BLaER1 (cell line): ENCODE data around the gene OARD1.

Experiments
- H3K27ac ChIP-seq: shearing (Covaris generic); formaldehyde crosslinking; 2 replicates; pipeline ENCODE4 v1.8.1; 2022
- H3K27me3 ChIP-seq: shearing (Covaris generic); formaldehyde crosslinking; 2 replicates; pipeline ENCODE4 v1.8.1; 2022
- H3K36me3 ChIP-seq: shearing (Covaris generic); formaldehyde crosslinking; 2 replicates; pipeline ENCODE4 v1.8.1; 2022
- H3K4me1 ChIP-seq: shearing (Covaris generic); formaldehyde crosslinking; 2 replicates; pipeline ENCODE4 v1.8.1; 2022
- H3K4me2 ChIP-seq: shearing (Covaris generic); formaldehyde crosslinking; 2 replicates; pipeline ENCODE4 v1.8.1; 2022
- H3K4me3 ChIP-seq: shearing (Covaris generic); formaldehyde crosslinking; 2 replicates; pipeline ENCODE4 v1.8.1; 2022
- H3K9ac ChIP-seq: shearing (Covaris generic); formaldehyde crosslinking; 2 replicates; pipeline ENCODE4 v1.8.1; 2022
- H3K9me3 ChIP-seq: shearing (Covaris generic); formaldehyde crosslinking; 2 replicates; pipeline ENCODE4 v1.8.1; 2022
- H4K20me1 ChIP-seq: shearing (Covaris generic); formaldehyde crosslinking; 2 replicates; pipeline ENCODE4 v1.8.1; 2022
- Cebpa-rat ChIP-seq: shearing (Covaris generic); IDR thresholded peaks from 2 replicates; pipeline ENCODE4 v1.8.1; 2022

OARD1 gene

DNA sequence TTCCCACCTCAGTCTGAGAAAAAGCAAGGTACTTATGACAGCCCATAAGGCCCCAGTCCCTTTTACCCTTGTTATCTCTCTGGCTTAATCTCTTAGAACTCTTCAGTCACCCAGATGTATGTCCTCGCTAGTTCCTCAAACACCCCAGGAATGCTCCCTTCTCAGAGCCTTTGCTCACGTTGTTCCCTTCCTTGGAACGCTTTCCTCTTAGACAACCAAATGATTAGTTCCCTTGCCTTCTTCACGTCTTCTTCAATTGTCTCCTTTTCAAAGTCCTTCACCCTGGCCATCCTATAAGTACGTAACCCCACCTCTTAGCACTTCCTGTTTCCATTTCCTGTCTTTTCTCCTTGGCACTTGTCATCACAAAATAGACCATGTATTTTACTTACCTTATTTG lies 20.3 kb downstream of the OARD1 start:
- Histone ChIP-seq H3K27ac (no peak overlapping the region), H3K4me2 (peak overlapping the region; percentile 84), H4K20me1 (no peaks in the 10 kb centered on the region), H3K4me3 (no peak overlapping the region), H3K27me3 (no peaks in the 10 kb centered on the region), H3K9me3 (no peaks in the 10 kb centered on the region), H3K36me3 (no peaks in the 10 kb centered on the region), H3K4me1 (peaks cover 67% of the 10 kb centered on the region), H3K9ac (no peak overlapping the region)
- no peak for TF ChIP-seq Cebpa-rat

DNA sequence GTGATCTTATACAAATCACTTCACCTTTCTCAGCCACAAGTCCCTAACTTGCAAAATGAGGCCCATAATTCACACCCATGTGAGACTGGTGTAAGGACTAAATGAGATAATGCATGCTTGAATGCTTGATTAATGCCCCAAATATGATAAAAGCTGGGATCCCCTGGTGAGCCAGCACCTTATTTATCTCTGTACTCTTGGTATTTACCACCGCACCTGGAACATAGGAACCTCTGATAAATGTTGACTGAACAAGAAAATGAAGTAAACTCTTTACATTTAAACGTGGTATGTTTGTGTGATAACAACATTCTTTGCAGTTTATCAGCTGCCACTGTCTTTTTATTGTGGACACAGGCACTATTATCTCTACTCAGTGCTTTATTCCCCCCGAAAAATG lies 21.6 kb downstream of the OARD1 start:
- H3K27me3 ChIP-seq = no peaks in the 10 kb centered on the region
- no peak overlapping the region for H3K9ac ChIP-seq
- no peaks in the 10 kb centered on the region for H3K36me3 ChIP-seq
- H3K4me2 ChIP-seq = no peak overlapping the region
- H3K4me3 ChIP-seq = no peak overlapping the region
- no peaks in the 10 kb centered on the region for H4K20me1 ChIP-seq
- no peaks in the 10 kb centered on the region for H3K9me3 ChIP-seq
- H3K4me1 ChIP-seq = peaks cover 55% of the 10 kb centered on the region
- no peak overlapping the region for H3K27ac ChIP-seq
- TF ChIP-seq Cebpa-rat = no peak

DNA sequence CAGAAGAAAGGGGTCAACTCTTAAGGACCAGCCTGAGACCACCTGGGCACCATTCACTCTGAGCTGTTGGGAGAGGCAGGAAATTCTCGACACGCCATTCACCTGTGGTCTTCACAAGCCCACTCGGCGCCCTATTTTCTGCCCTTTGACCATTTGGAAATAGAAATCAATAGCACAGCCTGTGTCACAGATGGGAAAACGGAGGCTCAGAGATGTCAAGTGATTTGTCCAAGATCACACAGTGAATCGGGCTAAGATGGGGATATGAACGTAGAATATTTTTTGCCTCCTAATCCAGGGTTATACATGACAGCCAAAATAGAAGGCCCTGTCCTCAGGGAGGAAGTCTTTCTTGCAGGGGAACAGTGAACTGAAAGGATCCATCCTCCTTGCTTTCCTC lies 22.2 kb downstream of the OARD1 start:
- Histone ChIP-seq H3K4me3 (no peak overlapping the region), H3K36me3 (no peaks in the 10 kb centered on the region), H3K27ac (no peak overlapping the region), H3K9me3 (no peaks in the 10 kb centered on the region), H3K27me3 (no peaks in the 10 kb centered on the region), H3K4me2 (peak overlapping the region; percentile 25), H3K9ac (no peak overlapping the region), H3K4me1 (peaks cover 50% of the 10 kb centered on the region), H4K20me1 (no peaks in the 10 kb centered on the region)
- TF ChIP-seq Cebpa-rat = no peak

DNA sequence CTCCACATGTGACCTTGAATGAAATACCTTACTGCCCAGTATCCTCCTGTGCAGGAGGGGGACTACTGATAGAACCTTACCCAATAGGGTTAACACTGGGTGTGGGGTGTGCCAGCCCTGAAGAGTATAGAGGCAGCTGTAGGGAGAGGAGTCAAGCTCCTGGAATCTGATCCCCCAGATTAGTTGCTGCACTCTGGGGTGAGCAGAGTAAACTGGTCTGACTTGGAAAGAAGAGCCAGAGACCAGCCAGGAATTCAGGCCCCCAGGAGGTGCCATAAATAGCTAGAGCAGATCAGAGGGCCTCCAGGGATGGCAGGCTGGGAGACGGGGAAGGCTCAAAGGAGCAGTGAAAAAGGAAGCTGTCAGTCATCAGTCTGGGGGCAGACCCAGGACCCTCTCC lies 22.6 kb downstream of the OARD1 start:
- no peaks in the 10 kb centered on the region for H3K27me3 ChIP-seq
- H3K27ac ChIP-seq = no peak overlapping the region
- no peaks in the 10 kb centered on the region for H3K36me3 ChIP-seq
- TF ChIP-seq Cebpa-rat = no peak
- H3K4me3 ChIP-seq = no peak overlapping the region
- no peaks in the 10 kb centered on the region for H3K9me3 ChIP-seq
- no peaks in the 10 kb centered on the region for H4K20me1 ChIP-seq
- H3K4me1 ChIP-seq = peaks cover 45% of the 10 kb centered on the region
- no peak overlapping the region for H3K9ac ChIP-seq
- H3K4me2 ChIP-seq = peak overlapping the region; percentile 25

DNA sequence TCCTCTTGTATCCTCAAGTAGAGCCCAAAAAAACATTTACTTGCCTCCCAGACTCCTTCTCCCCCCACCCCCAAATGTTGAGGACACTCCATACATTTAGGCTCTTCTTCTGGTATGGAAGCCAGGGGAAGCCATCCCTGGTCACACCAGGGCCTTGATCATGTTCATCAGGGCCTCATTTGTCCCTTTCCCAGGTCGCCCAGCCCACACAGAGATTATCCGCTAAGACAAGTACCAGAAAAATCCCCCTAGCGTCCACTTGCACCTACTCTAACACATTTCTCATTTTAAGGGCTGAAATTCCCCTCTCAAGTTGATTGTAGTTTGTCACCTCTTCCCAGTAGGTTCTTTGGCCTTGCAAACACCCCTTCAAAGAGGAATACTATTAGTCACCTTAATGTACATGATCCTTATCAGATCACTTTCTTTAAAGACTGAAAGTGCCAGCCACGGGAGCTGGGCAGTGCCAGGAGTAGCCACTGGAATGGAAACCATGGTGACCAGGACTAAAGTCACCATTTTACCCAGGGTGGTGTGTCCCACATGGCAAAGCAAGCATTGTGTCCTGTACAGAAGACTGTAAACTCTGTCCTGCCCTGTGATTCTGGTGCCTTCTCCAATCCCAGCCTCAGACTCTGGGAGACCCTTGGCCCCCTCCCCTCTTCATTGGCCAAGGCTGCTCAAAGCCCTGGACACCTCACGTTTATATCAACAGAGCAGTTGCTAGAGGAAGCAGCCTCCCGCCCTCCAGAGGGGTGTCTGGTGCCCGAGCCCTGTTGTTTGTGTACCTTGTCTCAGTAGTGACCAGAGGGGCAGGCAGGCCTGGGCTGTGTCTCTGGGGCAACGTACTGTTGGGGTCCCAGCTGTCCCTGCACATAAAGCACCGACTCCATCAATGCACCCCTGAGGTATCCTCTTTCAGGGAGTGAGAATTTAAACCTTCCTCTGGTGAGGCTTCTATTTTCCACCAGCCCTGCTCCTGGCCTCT lies 24.1 kb downstream of the OARD1 start:
- Histone ChIP-seq H3K27me3 (no peaks in the 10 kb centered on the region), H3K27ac (no peak overlapping the region), H3K9me3 (no peaks in the 10 kb centered on the region), H3K4me2 (no peak overlapping the region), H3K9ac (no peak overlapping the region), H3K4me3 (no peak overlapping the region), H3K4me1 (peaks cover 30% of the 10 kb centered on the region), H3K36me3 (no peaks in the 10 kb centered on the region), H4K20me1 (no peaks in the 10 kb centered on the region)
- no peak for TF ChIP-seq Cebpa-rat

DNA sequence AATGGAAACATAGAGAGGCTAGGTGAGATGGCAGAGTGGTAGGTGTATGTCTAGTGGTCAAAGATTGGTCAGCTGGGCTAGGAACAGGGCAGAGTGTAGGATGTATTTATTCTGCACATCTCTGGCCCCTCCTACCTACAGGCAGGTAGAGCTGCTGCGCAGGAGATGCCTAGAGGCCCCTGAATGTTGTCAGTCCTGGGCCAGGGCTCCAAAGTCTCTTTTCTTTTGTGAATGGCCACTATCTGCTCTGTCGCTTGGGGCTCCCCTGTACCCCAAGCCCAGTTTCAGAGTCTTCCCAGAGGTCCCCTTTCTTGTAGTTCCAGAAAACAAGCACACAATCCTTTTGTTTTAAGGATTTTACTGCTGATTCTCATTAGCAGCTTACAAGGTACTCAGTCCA lies 24.9 kb downstream of the OARD1 start:
- H3K4me1 ChIP-seq = peaks cover 23% of the 10 kb centered on the region
- H3K4me2 ChIP-seq = no peak overlapping the region
- H3K4me3 ChIP-seq = no peak overlapping the region
- H3K9ac ChIP-seq = no peak overlapping the region
- H3K36me3 ChIP-seq = no peaks in the 10 kb centered on the region
- H4K20me1 ChIP-seq = no peaks in the 10 kb centered on the region
- H3K27ac ChIP-seq = no peak overlapping the region
- H3K9me3 ChIP-seq = no peaks in the 10 kb centered on the region
- no peak for TF ChIP-seq Cebpa-rat
- H3K27me3 ChIP-seq = no peaks in the 10 kb centered on the region

DNA sequence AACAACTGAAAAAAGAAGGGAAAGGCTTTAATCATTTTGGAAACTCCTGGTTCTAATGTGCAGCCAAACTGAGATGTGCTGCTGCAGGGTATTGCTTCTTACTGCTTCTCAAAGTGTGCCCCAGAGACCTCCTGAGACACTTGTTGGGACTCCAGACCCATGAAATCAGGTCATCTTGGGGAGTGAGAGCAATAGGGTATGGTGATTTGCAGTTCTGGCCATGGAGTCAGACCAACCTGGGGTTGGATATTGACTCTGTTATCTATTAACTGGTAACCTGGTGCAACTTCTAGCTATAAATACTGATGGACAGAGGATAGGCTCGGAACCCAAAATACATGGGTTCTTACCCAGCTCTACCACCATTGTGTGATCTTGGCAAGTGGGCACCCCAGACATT lies 26.1 kb downstream of the OARD1 start:
- Histone ChIP-seq H3K9me3 (no peaks in the 10 kb centered on the region), H3K4me3 (no peak overlapping the region), H3K4me2 (no peak overlapping the region), H3K4me1 (peaks cover 12% of the 10 kb centered on the region), H3K36me3 (no peaks in the 10 kb centered on the region), H3K27ac (no peak overlapping the region), H3K27me3 (no peaks in the 10 kb centered on the region), H4K20me1 (no peaks in the 10 kb centered on the region), H3K9ac (no peak overlapping the region)
- no peak for TF ChIP-seq Cebpa-rat

DNA sequence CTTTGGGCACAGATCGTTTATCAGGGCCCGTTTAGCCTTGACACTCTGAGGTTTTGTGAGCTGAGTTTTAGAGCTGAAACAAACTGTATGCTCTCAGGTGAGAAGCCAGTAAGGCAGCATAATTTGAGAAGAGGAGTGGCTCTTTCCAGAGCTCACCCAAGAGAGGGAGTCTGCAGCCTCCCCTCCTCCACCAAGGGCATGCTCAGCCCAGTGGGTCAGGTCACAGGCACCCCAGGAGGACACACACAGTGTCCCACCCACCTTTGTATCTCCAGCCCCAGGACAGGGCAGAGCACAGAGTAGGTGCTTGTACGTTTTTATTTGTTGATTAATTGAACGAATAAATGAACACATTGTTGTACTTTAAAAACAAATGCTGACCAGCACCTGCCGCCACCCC lies 26.5 kb downstream of the OARD1 start:
- Histone ChIP-seq H3K9ac (no peak overlapping the region), H3K4me3 (no peak overlapping the region), H3K36me3 (no peaks in the 10 kb centered on the region), H4K20me1 (no peaks in the 10 kb centered on the region), H3K4me2 (no peak overlapping the region), H3K4me1 (peaks cover 12% of the 10 kb centered on the region), H3K27ac (no peak overlapping the region), H3K27me3 (no peaks in the 10 kb centered on the region), H3K9me3 (no peaks in the 10 kb centered on the region)
- TF ChIP-seq Cebpa-rat = no peak

DNA sequence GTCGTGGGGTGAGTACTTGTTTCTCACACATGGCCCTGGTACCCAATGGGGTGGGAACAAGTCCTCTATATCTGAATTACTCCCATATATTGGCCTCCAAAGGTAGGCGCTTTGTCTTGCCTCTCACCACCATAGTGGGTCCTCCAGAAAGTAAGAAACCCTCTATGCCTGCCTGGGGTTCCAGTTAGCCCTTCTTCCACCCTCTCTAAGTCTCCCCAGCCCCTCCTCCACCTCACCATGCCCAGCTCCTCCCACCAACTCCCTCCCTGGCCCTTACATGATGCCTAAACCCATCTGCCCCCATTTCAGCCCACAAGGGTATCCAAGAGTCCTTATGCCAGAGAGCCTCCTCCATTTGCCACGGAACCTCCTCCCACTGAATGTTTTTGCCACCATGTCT lies 29.0 kb downstream of the OARD1 start:
- Histone ChIP-seq H3K4me3 (no peak overlapping the region), H3K27ac (no peak overlapping the region), H3K4me2 (no peak overlapping the region), H3K9me3 (no peaks in the 10 kb centered on the region), H3K36me3 (no peaks in the 10 kb centered on the region), H4K20me1 (no peaks in the 10 kb centered on the region), H3K4me1 (no peaks in the 10 kb centered on the region), H3K9ac (no peak overlapping the region), H3K27me3 (no peaks in the 10 kb centered on the region)
- TF ChIP-seq Cebpa-rat = no peak

DNA sequence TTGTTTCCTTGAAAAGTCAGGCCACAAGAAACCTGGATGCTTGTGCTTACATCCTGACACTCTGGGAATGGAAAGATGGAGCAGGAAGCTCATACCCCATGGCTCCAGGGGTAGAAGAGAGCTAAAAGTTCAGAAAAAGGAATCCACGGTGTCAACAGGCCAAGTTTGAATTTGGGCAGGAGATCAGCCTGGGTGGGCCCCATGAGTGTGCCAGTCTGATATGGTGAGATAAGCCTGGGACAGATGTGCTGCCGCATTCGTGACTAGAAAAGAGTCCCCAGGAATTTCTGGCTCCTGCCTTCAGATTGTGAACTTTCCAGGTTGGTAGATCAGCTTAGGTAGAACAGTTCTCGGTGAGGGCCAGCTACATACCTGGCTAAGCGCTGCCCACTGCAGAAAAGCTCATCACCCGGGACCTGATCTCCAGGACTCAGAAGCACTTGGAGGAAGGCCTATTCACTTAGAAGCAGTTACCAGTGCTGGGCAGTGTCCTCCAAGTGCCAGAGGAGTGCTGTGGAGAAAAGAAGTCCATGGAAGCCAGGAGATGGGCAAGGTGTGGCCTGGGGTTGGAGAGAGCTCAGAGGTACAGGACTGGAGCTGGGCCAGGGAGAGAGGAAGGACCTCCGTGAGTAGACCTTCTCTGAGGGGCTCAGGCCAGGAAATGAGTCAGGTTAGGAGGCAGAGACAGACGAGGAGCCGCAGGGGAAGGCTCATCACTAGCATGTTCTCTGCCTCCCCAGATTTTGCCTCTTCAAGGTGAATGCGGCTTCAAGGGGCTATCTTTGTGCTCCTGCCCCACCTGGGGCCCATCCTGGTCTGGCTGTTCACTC lies 29.7 kb downstream of the OARD1 start, which contains the start of gene TSPO2:
TSPO2 (plus strand) TSS at position 242 of the 830 bp plus-strand sequence; CDS start at position 761, 519 bp downstream.
- Histone ChIP-seq H3K9me3 (no peaks in the 10 kb centered on the region), H3K4me3 (no peak within 1 kb of the TSS), H3K4me2 (no peak within 1 kb of the TSS), H3K9ac (no peak within 1 kb of the TSS), H3K27ac (no peak within 1 kb of the TSS), H4K20me1 (no peaks in the 10 kb centered on the region), H3K36me3 (no peaks in the 10 kb centered on the region), H3K27me3 (no peaks in the 10 kb centered on the region), H3K4me1 (no peaks in the 10 kb centered on the region)
- no peak for TF ChIP-seq Cebpa-rat
